Tongue (tissue), 3 donors: ENCODE measurements around the gene COG3. TPM values are rescaled to one million over a fixed set of nuclear protein-coding genes. Genes with fewer than 3 reads are reported as not detected.

ENCODE experiments used
- DNase-seq: peaks from one replicate; pipeline ENCODE4 v3.0.0-alpha.2; 2015
- small RNA-seq: library from RNA; depleted of rRNA; stranded (forward); fragments of <200 nt; gene quantifications from one replicate; pipeline ENCODE3, GENCODE V24; 2014; ENCODE audit warnings: low replicate concordance
- total RNA-seq: library from RNA; depleted of rRNA; stranded (reverse); fragments of >200 nt; gene quantifications from one replicate; pipeline ENCODE4 v1.2.3, GENCODE V29; 2014

COG3 gene
- total RNA-seq, 1 donor from 2014 or later = 37.5 TPM

DNA sequence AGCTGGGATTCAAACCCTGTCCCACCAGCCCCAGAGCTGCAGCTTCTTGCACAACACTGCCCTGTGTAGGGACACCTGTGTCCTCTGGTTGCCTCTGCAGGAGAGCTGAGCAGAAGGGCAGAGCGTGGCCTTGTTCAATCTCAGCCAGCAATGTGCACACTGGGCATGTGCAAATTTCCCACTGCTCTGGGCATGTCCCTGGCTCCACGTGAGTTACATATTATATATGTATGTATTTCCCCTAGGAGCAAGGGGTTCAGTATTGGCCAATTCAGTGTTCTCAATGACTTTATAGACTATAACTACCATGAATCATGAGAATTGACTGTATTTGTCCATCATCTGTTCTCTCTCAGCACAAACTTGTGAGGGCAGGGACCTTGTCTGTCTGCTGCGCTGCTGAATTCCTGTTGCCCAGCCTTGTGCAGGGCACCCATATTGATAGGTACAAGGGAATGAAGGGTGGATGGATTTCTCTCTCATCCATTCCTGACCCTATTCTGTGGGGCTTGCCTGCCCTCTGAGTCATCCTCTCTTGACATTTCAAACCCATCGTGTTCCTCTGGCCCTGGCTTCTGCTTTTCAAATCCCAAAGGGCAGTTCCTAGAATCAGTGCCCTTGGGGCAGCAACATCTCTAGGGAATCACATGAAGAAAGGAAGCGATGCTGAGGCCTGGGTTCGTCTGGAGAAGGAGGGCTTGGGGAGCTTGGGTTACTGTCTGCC is 81.1 kb downstream of the COG3 start:
- no peak for DNase-seq

GRCh38 chr13:45546410-45546765 is 81.6 kb downstream of the COG3 start:
- DNase-seq = no peak

DNA sequence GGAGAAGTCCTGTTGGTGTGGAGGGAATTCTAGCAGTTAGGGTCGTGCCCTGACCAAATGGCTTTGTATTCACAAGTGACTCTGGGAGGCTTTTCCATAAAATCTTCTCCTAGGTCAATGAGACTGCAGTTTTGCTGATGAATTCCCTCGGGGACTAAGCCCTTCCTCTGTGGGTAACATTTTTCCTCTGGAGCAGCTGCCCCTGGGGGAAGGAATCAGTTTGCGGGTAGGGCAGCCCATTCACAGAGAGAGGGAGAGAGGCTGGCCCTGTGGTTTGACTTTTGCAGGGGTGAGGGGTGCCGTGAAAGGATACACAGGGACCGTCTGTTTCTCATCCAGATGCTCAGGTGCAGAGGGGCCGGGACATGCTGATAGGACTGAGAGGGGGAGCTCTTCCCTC is 83.5 kb downstream of the COG3 start:
- no peak for DNase-seq

- DNase-seq = no peak
These were observed 89.9 kb downstream of the COG3 start for GRCh38 chr13:45554604-45555109.

GRCh38 chr13:45564133-45564776 is 99.5 kb downstream of the COG3 start:
- DNase-seq = peak; percentile 68

GRCh38 chr13:45565331-45565730 is 100.6 kb downstream of the COG3 start:
- DNase-seq = no peak

GRCh38 chr13:45575146-45575829 is 110.5 kb downstream of the COG3 start:
- no peak for DNase-seq

GRCh38 chr13:45575830-45576180 is 111.1 kb downstream of the COG3 start:
- DNase-seq = no peak

DNA sequence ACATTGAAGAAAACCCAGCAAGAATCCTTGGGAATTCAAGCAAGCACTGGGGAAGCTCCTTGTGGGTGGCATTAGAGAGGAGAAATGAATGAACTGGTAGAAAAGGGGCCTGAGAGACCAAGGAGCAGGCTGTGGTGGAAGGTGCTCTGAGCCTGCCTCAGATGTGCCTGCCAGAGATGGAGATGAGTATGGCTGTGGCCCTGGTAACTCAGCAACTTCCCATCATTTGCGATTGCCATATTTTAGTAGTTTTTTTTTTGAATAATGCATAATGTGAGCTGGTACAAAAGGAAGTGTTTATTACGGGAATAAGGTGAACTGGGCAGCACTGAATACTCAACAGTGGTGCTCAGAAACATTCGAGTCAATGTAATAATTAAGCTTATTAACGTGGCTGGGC is 111.7 kb downstream of the COG3 start:
- no peak for DNase-seq

DNA sequence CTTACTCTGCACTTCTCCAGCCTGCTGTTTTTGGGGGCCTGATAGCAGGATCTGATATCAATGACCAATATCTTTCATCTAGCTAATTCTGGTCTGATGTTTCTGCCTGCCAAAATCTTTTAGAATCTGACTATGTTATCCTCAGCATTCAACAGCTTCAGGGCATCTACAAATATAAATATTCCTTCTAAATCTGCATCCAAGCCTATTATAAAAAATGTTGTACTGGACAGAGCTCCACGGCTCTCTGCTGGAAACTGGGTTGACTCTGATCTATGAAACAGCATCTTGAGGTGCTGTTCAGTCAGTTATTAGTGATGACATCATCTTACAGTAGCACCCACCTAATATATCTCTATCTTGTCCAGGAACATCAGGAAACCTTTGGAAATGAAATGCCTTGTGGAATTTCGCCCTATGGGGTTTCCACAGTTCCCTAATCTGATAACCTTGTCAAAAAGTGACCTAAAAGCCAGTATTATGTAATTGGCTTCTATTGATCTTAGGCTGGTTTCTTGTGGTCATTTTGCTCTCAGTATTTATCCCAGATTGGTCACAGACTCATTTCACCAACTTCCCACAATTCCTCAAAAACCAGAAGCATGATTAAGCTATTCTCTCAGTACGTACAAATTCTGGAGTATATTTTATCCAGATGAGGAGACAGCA is 117.8 kb downstream of the COG3 start:
- DNase-seq = no peak

- DNase-seq = no peak
These were observed 120.1 kb downstream of the COG3 start for GRCh38 chr13:45584816-45585215.

Small RNAs within 50 kb of the gene (small RNA-seq; reads per million reads assigned to genes)
- gene RNA5SP27 (not detected), gene TIMM9P3 (not detected)

Other genes starting within 250 kb of the COG3 start
- 4,609 TPM for gene TPT1, start 123.8 kb upstream of the COG3 start, total RNA-seq
- 22.2 TPM for gene SLC25A30, start 46.6 kb upstream of the COG3 start, total RNA-seq
- not detected for gene ERICH6B, start 150.8 kb downstream of the COG3 start, total RNA-seq
- gene CBY2, start 237.4 kb downstream of the COG3 start, total RNA-seq = not detected